Right lobe of liver (tissue), 4 donors: ENCODE measurements around the gene CTDSPL.

ENCODE experiments used
- CTCF ChIP-seq, 4 donors: fragments of 200-600 bp in 3 of 4; fragments of 450-650 bp in 1 of 4; IDR thresholded peaks; one replicate each; pipeline versions ENCODE4 v1.5.1 to v1.8.0; 2016 to 2022; ENCODE audit warnings: antibody characterized with exemption in 4 of 4, mild to moderate bottlenecking in 2 of 4
- POLR2A ChIP-seq: fragments of 450-650 bp; IDR thresholded peaks from one replicate; pipeline ENCODE4 v1.6.1; 2017; ENCODE audit warnings: antibody characterized with exemption, mild to moderate bottlenecking
- donor health status: DM: no; HTN: no; CAD: no.
- donor health status: DM: no; HTN: no; CAD: no.
- donor health status: DM: no; HTN: yes; CAD: no.

GRCh38 chr3:37993460-37993819 lies 131.8 kb downstream of the CTDSPL start:
- no peak for TF ChIP-seq CTCF (IDR thresholded peaks at IDR 0.05)
- no peak for TF ChIP-seq POLR2A
